HG03060 (cell line): ENCODE data around the gene BTBD17.

Experiments
- ATAC-seq: cut with Tn5 transposase; IDR thresholded peaks from one replicate; pipeline ENCODE4 v1.9.1; 2021; ENCODE audit warnings: low read depth, moderate number of reproducible peaks; ENCODE audit not compliant: unreplicated experiment

BTBD17 gene

DNA sequence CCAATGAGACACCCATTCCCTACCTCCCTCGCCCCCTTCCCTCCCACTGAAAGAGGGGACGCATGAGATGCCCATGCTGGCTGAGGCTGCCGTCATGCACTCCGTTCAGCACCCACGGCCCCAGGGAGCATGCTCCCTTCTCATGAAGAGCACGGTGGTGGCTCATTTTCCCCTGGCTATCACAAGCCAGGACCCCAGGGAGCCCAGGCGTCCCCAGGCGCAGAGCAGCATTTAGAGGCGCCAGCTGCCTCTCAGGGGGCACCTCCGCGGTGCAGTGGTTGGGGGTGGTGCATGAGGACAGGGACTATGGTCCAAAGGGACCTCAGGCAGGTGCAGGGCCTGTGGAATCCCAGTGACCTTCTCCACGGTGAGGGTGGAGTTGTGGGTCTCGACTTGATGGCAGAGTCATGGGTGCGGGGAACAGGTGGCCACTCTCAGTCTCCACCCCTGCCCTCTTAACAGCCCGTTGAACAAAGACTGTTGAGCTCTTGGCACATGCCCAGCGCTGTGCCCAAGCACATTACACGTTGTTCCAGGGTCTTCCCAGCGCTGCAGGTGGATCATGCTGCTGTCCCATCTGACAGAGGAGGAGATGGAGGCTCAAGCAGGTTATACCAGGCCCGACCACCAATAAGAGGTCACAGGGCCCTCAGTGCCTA is 22.0 kb downstream of the BTBD17 start:
- ATAC-seq: no peak

DNA sequence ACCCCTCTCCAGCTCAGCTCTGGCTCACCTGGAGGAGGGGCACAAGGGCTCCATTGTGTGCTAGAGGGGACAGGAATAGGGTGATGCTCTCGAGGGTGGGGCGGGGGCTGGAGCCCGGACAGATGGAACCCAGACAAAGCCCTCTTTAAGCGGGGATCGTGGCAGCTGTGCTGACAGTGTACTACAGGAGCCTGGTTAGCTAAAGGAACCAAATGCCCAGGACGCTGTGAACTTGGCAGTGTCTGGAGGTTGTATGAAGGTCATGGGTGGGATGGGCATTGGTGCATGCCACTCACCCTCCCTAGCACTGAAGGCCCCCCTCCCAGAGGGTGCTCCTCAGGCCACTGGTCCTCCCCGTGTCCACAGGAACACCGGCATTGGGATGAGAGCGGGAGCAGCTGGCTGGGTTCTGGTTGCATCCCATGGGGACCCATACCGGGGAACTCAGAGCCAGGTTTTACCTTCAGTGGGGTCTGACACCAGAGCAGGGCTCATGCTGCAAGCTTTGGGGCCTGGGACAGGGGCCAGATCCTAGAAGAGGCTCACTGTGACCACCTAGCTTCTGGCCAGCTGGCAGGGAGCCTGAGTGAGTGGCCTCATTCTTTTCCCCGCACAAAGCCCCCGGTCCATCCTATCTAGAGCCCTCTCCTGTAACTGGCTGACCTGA is 23.7 kb downstream of the BTBD17 start:
- ATAC-seq: no peak

DNA sequence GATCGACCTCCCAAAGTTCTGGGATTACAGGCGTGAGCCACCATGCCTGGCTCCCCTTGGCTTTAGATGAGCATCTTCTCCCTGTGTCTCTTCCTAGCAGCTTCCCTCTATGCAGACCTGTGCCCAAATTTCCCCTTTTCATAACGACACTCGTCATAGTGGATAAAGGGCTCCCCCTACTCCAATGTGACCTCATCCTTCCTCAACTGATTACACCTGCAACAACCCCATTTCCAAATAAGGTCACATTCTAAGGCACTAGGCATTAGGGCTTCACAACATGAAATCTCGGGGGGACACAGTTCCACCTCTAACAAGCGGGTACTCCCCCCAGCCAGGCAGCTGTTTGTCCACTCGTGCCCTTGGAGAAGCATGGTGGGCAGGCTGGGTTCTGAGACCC is 25.4 kb downstream of the BTBD17 start:
- ATAC-seq: no peak

DNA sequence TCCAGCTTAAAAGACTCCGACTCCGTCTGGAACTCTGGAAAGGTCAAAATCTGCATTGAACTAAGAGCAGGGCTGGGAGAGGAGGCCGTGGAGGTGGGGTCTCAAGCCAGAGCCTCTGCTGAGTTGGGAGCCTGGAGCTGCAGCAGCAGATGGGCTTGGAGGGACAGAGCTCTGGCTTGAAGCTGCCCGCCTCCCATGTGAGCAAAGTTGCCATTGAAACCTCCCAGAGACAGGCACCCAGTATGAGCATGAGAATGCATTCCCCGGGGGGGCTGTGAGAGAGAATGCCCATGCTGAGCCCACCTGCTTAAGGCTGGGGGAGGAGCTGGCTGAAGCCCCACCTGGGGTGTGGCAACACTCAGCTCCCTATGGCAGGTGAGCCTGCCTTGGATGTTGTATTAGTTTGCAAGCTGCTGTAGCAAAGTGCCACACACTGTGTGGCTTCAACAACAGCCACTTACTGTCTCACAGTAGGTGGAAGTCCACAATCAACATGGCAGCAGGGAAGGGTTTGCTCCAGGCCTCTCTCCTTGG is 26.1 kb downstream of the BTBD17 start:
- ATAC-seq: no peak

DNA sequence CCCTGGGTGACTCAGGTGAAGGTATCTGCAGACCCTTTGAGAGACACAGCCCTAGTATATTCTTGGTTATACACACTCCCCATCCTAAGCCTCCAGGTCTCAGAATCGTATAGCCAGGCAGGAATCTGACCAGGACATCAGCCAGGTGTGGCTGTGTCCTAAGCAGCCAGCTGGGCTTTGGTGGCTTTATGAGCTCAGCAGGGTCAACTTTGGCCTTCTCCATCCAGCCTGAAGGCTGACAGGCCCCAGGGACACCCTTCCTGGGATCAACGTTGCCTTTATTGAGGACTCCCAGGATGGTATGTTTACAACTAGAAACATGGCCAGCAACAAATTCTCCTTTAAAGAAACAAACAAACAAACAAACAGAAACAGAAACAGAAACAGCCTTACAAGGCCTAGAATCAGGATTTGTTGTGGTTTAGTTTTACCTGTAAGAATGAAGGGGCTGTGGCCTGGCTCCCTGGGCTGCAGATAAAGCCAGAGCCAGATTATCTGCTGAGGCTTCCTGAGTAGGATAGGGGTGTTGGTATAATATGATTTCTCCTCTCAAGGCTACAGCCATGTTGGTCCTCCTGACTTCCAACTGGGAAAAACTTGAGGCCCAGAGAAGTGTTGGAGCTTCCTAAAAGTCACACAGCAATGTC is 27.2 kb downstream of the BTBD17 start:
- no peak for ATAC-seq

DNA sequence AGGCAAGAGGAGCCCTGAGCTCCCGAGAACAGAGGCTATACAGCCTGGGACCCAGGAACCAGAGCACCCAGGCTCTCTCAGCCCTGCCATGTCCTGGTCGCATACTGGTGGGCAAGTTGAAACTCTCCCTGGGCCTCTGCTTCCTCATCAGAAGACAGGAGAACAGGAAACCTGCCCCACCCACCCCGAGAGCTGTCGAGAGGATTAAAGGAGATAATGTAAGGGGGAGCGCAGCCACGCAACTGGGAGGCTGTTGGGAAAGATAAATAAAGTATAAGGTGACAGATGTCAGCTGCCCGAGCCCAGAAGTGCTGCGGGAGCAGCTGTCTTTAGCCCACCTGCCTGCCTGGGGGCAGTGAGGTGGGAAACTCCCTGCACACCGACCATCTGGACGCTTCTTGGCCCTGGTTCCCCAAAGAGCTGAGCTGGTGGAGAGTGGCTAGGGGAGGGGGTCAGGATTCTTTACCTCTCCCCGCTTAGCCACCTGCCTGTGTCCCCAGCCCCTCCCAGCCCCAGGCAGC is 28.8 kb downstream of the BTBD17 start:
- no peak for ATAC-seq

DNA sequence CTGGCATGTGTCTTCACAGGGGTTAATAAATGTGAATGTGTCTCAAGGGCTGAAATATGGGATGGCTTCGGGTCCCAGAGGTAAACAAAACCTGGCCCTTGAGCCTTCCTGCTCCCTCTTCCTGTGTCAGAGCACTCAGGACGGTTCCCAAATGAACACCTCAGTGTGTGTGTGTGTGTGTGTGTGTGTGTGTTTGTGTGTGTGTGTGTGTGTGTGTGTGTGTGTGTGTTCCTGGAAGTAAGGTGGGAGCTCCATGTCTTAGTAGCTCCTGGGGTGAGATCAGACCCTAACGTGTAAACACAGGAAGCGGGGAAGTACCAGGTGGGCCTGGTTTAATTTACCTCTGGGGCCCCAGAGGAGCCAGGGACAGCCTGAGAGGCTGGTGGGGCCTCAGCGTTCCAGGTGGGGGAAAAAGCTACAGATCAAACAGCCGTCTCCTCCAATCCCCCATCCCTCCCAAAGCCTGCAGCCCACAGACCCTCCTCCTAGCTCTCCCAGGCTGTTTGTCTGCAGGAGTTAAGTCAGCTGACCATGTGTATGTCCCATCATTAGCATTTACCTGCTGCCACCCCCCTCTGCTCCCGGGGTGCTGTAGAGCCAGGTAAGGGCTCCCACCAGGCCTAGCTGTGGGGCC is 29.5 kb downstream of the BTBD17 start:
- ATAC-seq: no peak

DNA sequence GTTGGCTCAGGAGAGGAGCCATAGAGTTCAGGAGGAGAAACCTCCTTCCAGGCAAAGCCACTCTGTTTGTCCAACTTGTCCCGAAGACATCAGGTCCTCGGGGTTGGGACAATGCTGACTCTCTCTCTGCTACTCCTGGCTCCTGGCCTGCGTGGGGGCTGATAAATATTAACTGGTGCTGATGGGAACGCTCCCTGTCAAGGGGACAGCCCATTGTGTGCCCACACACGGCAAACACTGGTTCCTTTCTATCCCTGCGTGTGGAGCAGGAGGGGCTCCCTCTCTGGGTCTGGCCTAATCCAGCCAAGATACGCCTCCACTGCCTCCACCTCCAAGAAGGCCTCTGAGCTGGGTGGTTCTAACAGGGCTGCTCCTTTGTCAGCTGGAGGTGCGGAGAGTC is 31.2 kb downstream of the BTBD17 start:
- no peak for ATAC-seq

DNA sequence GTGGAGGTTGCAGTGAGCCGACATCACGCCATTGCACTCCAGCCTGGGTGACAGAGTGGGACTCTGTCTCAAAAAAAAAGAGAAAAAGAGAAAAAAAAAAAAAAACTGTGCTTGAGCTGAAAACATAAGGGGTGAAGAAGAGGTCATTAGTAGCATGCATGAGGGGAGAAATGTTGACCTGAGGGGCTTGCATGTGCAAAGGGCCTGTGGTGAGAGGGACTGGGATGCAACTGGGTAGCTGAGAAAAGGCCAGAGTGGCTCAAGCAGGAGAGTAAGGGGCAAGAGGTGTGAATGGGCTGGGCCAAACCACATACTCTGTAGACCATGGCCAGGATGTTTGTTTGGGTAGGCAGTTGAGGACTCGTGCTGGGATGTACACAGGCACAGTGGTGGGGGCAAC is 32.3 kb downstream of the BTBD17 start:
- no peak for ATAC-seq

DNA sequence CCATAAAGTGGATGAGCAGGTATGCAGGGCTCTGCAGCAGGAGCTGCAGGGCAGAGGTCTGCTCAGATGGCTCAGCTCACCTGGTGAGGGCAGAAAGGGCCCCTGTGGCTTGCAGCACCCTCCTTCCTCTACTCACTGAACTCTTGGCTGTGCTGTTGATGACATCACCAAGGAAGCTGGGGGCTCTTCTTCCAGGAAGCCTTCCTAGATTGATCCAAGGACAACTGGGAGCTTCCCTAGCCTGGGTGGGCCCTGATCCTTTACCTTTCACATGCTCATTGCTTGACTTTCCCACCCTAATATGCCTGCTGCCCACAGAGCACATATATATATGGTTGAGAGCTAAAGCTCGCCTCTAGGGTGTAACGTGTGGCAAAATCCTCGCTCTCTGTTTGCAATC is 33.2 kb downstream of the BTBD17 start:
- no peak for ATAC-seq

DNA sequence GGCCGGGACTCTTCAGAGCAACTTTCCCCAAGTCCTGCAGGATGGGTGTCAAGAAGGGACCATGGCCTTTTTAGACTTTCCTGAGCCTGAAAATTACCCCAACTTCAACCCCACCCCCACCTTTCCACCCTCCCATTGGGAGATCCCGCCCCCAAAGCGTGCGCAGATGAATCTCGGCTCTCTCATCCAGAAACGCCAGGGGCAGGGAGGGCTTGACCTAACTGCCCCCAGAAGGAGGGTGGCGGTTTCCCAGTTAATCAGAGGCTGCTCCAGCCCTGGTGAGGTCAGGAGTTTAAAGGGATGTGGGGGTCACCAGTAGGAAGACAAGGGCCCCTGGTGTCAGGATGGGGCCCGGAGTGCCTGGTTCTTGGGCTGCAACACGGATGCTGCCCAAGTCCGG is 35.2 kb downstream of the BTBD17 start:
- ATAC-seq: no peak

DNA sequence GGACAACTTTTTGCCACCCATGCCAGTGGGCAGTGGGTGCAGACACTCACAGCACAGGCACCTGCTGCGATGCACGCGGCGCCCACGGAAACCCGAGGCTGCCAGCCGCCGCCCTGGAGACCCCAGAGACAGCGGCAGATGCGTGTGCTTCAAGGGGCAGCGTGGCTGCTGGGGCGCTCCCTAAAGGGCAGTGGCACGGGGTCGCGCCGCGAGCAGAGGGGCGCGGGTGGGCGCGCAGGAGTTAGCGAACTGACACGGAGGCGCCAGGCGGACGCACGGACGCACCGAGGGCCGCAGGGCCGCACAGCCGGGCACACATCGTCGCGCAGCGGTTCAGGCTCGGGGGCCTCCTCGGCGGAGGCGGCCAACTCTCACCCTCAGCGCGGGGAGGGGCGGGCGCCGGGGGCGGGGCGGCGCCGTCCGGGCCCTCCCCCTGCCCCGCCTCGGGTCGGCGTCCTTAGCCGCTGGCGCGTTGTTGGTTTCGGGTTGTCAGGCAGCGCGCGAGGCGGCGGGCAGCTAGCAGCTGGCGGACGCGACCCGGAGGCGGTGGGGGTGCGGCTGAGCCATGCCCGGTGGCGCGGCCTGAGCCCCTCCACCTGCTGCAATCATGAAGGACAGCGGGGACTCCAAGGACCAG is 35.8 kb downstream of the BTBD17 start, which contains the start of gene KIF19:
Gene KIF19, plus strand, starts transcription at position 484 of the 637 bp plus-strand sequence. Its CDS starts 124 bp downstream, at position 608.
- ATAC-seq: no peak

DNA sequence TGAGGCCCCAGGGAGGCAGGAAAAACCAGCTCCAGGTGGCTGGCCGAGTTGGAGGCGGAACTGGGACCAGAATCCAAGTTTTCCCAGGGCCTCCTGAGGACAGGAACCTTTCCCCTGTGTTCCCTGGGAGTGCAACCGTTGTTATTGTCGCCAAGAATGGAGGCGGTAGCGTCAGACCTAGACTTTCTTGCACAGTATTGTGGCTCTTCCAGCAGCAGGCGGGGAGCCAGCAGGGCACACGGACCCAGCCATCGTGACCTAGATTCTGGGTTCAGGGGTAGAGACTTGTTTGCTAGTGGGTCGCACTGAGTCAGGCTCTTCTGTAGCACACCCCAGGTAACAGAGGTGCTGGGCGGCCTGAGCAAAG is 36.3 kb downstream of the BTBD17 start:
- no peak for ATAC-seq

DNA sequence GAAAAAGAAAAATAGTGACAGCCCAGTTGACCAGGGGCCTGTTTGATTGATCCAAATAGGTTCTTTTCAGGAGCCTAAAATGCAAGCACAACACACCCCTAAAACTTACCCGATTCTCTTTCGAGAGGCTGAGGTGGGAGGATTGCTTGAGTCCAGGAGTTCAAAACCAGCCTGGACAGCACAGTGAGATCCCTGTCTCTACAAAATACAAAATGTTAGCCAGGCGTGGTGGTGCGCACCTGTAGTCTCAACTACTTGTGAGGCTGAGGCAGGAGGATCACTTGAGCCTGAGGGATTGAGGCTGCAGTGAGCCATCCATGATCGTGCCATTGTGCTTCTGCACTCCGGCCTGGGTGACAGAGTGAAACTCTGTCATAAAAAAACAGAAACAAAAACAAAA is 37.1 kb downstream of the BTBD17 start:
- ATAC-seq: no peak

DNA sequence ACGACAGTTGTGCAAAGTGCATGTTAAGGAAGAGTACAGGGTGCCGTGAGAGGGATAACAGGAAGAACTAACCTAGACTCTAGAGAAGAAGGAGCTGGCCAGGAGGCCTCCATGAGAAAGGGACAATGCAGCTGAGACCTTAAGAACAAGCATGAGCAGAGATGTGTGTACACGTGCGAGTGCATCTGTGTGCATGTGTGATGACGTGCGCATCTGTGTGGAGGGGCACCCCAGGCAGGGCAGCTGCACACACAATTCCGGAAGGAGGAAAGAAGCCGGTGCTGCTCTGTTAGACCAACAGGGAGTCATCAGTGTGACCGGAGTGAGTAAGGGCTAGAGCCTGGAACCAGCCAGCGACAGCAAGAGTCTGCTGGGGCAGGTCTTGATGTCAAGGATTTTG is 43.3 kb downstream of the BTBD17 start:
- ATAC-seq: no peak

DNA sequence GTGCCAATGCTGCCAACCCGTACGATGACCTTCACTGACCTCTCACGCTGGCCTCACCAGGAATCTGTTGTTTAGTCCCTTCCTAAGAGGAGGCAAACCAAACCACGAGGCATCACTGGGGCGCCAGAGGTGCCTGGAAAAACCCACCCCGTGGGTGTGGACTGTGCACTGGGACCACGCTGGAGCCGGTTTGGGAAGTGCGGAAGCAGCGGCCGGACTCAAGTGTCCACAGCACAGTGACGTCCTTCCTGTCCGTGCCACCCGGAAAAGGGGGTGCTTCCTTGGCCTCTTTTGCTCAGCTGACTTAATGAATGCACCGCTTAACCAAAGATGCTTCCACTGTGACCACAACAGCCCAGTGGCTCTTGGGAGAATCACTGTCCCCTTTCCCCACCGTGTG is 44.6 kb downstream of the BTBD17 start:
- ATAC-seq: no peak

DNA sequence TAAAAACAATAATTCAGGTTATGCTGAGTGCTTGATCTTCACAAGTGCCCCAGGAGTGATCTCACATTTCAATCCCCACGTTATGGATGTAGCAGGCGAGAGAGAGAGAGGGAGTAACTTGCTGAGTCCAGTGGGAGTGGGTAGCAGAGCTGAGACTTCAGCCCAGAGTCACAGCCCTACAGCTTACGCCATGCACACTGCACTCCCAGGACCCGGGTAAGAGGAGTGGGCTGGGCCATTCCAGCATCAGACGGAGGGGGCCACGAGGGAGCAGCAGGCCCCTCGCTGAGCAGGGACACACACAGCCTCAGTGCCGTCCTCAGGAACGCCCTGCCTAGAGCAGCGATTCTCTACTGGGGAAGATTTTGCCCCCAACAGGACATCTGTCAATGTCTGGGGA is 45.4 kb downstream of the BTBD17 start:
- ATAC-seq: no peak

DNA sequence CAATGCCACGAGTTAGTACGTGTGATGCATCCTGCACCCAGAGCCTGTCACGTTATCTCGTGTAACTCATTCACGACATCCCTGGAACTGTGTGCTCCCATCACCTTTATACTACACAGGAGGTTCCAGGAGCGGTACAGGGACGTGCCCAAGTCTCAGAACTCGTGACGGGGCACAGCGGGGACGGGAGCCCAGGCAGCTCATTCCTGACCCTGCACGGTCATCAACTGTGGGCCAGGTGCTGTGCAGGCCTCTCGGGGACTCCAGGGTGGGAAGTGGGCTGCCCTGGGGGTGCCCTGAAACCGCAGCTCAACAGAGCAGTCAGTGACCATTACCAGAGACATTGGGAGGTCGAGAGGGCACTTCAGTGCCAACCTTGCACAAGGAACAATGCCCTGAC is 46.8 kb downstream of the BTBD17 start:
- ATAC-seq: no peak

DNA sequence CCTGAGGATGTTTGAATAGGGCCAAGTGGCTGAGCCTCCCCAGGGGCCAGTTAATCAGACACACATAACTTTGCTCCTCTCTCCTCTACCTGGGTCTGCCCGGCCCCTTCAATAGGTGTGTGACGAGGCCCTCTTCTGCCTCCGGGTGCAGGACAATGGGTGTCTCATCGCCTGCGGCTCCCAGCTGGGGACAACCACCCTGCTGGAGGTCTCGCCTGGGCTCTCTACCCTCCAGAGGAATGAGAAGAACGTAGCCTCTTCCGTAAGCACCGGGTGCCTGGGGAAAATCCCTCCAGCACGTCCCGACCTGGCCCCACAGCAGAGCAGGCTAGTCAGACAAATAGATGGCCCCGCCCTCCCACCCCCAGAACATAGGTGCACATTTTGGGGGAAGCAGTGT is 51.8 kb downstream of the BTBD17 start:
- no peak for ATAC-seq

DNA sequence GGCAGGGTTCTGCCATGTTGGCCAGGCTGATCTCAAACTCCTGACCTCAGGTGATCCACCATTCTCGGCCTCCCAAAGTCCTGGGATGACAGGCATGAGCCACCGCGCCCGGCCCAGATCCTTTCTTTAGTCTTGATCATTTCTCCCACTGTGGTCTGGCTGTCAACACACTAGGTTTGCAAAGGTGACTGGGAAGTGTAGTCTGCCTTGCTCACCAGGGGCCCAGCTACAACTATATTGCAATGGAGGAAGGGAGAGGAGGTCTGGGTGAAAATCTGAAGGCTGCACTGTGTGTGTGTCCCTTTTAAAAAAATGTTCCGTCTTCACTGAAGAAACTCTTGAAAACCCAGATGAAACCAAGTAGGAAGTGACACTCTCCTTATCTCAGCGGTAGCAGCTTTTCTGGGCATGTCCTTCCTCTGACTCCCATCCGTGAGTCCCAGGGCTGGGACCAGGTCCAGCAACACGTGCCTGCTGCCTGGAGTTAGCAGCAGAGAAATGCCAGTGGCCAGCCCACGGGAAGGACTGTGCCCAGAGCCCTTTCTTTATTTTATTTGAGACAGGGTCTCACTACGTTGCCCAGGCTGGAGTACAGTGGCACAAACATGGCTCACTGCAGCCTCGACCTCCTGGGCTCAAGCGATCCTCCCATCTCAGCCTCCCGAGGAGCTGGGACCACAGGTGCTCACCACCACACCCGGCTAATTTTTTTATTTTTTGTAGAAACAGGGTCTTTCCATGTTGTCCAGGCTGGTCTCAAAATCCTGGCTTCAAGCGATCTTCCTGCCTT is 53.5 kb downstream of the BTBD17 start:
- no peak for ATAC-seq
